ENCODE results near the gene PALB2.
"Not testable (repeated sequence)": the region's sequence is repeated elsewhere in the genome, so short reads cannot be mapped to it uniquely, and the experiment has no call there.

The PALB2 gene

GRCh38 chr16:23642246-23642774 lies 1.2 kb upstream of the PALB2 start:
- DNase-seq (ENCODE audit: low spot score) = peak; percentile 23

DNA sequence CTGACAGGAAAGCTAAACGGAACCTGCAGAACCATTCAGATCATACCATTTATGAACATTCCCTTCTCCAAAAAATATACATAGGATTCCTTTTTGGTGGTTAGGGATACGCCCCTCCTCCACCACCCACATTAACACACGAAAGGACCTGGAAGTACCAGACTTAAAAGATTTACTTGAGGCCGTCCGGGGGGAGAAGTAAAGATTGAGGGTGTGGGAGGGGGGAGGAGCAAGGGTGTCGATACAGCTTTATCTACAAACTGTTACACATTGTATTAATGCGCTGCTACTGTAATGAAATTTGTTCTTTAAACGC lies 537 bp downstream of the PALB2 start:
- no peak for DNase-seq (ENCODE audit: low spot score)

- peak; percentile 29 for DNase-seq (ENCODE audit: low spot score)
Measured at GRCh38 chr16:23635958-23636357, 5.2 kb downstream of the PALB2 start.

DNA sequence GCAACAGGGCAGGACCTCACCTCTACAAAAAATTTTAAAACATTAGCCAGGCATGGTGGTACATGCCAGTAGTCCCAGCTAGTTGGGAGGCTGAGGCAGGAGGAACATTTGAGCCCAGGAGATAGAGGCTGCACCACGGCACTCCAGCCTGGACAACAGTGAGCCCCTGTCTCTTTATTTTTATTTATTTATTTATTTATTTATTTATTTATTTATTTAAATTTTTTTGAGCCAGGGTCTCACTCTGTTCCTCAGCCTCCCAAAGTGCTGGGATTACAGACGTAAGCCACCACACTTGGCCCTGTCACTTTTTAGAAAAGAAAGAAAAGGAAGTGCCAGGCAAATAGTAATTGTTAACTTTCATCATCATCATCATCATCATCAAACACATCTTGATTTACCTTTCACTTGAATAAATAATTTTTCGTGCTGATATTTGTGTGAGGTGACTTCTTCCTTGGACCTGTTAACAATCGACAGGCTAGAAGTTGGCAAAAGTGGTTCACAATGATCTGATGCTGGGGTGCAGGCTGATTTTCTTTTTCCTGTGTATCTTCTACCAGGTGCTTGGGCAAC lies 6.6 kb downstream of the PALB2 start:
- no peak for DNase-seq (ENCODE audit: low spot score)

DNA sequence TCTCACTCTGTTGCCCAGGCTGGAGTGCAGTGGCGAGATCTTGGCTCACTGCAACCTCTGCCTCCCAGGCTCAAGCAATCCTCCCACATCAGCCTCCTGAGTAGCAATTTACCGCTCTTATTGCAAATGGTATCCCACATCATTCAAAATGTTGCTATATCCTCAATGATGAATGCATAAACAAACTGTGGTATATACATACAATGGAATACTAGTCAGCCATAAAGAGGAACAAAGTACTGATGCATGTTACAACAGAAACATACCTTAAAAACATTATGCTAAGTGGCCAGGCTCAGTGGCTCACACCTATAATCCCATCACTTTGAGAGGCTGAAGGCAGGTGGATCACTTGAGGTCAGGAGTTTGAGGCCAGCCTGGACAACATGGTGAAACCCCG lies 9.2 kb downstream of the PALB2 start:
- not testable (repeated sequence) for DNase-seq (ENCODE audit: low spot score)

GRCh38 chr16:23629516-23629915 lies 11.6 kb downstream of the PALB2 start:
- no peak for DNase-seq (ENCODE audit: low spot score)

GRCh38 chr16:23624092-23624491 lies 17.0 kb downstream of the PALB2 start:
- DNase-seq (ENCODE audit: low spot score) = no peak

DNA sequence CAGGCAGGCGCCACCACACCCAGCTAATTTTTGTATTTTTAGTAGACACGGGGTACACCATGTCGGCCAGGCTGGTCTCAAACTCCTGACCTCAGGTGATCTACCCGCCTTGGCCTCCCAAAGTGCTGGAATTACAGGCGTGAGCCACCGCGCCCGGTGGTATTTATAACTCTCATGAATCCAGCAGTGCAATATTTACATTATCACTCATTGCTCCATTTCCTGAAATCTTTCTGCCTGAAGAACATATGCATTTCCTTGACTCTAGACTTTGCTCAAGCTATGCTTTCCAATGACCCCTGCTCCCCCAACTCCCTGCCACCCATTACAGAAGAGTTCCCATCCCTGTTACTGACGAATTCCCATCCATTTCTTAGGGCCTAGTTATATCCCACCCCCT lies 25.3 kb downstream of the PALB2 start:
- DNase-seq (ENCODE audit: low spot score) = no peak

GRCh38 chr16:23611936-23612335 lies 29.2 kb downstream of the PALB2 start:
- DNase-seq (ENCODE audit: low spot score) = no peak

- not testable (repeated sequence) for DNase-seq (ENCODE audit: low spot score)
Measured at GRCh38 chr16:23610905-23611304, 30.2 kb downstream of the PALB2 start.

DNA sequence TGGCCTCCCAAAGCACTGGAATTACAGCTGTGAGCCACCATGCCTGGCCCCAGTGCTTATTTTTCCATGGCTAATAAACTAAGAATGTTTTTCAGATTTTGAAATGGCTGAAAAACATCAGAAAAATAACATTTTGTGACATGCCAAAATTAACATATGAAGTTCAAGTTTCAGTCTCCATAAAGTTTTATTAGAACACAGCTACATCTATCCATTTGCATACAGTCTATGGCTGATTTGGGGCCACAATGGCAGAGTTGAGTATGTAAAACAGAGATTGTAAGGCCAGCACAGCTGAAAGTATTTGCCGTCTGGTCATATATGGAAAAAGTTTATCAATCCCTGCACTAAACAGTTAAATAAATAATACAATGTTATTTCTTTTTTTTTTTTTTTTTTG lies 31.2 kb downstream of the PALB2 start:
- no peak for DNase-seq (ENCODE audit: low spot score)

GRCh38 chr16:23608194-23608593 lies 32.9 kb downstream of the PALB2 start:
- DNase-seq (ENCODE audit: low spot score) = no peak

GRCh38 chr16:23607726-23608125 lies 33.4 kb downstream of the PALB2 start:
- no peak for DNase-seq (ENCODE audit: low spot score)

GRCh38 chr16:23597003-23597756 lies 43.9 kb downstream of the PALB2 start:
- DNase-seq (ENCODE audit: low spot score) = peak; percentile 83

DNA sequence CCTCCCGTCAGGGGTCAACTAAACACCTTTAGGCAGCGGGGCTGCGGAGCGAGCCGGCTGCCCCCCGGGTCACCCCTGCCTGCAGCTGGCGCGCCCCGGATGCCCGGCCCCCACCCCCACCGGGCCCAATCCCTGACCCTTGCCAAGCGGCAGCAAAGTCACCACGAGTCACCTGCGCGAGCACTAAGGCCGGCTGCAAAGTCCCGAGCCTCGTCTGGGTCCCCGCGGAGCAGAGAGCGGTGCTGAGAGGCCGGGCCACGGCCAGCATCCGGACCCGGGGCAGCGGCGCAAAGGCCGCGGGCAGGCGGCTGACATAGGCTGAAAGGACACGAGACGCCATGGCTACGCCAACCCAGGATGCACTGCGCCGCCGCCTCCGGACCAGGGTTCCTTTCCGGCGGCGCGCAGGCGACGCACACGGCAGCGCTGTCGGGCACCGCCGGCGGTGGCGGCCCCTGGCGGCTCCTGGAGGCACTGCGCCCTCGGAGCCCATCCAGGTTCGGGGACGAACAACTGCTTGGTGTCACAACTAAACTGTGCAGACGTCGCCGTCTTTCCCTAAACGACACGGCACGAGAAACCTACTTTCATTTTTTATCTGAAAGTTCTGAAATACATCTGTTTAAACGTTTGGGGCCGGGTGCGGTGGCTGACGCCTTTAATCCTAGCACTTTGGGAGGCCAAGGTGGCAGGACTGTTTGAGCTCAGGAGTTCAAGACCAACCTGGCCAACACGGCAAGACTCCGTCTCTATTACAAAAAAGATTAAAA lies 45.0 kb downstream of the PALB2 start, which contains the start of gene NDUFAB1:
NDUFAB1 (minus strand) TSS at position 366 of the 770 bp plus-strand sequence; CDS start at position 340, 26 bp downstream.
- DNase-seq (ENCODE audit: low spot score) = peak; percentile 89

DNA sequence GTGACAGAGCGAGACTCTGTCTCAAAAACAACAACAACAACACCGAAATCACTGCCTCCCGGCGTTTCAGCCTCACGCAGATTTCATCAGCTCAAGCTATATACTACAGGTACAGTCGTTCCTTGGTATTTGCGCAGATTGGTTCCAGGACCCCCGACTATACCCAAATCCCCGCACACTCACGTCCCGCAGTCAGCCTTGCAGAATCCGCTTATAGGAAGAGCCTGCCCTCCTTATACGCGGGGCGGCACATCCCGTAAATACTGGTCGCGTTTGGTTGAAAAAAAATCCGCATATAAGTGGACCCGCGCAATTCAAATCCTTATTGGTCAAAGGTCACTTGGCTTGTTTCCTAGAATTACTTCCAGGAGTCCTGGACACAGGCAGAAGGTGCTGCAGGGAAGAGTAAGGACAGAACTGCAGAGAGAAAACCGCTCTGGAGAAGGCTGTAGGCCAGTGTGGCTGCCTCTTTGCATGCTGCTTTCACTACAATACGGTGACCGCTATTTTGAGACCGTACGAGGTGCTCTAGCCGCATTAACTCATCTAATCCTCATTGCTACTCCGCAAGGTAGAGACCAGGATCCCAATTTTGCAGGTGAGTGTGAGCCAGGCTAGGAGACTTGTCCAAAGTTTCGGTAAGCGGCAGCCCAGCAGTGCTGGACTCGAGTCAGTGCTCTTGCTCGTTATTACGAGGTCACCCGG lies 45.7 kb downstream of the PALB2 start:
- peak; percentile 25 for DNase-seq (ENCODE audit: low spot score)

DNA sequence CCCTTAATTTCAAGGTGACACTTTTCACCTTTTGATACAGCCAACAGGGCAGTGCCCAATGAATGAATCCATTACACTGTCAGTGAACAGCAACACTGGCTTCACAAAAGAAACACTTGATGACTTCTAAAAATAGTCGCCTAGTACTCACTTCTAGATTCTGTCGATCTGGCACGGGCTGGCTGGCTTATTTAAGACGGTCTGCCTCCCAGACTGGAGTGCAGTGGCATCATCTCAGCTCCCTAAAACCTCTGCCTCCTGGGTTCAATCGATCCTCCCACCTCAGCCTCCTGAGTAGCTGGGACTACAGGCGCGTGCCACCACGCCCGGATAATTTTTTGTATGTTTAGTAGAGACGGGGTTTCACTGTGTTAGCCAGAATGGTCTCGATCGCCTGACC lies 46.9 kb downstream of the PALB2 start:
- DNase-seq (ENCODE audit: low spot score) = no peak

GRCh38 chr16:23590181-23590580 lies 50.9 kb downstream of the PALB2 start:
- no peak for DNase-seq (ENCODE audit: low spot score)

DNA sequence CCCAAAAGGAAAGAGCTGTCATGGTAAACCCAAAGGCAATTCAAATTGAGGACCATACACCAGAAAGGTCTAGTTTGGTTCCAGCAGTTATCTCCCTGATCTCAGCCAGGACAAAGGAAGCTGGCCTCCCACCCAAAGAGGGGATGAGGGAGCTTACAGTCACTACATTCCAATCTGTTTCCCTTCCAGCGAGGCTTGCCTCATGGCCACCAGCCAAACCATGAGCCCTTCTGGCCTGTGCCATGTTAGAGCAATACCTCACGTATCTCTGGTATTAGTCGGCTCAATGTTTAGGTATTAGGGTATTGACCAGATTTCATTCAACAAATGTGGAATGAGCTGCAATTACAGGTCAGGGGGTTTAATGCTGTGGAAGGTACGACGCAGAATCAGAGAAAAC lies 53.4 kb downstream of the PALB2 start:
- no peak for DNase-seq (ENCODE audit: low spot score)

GRCh38 chr16:23584186-23585076 lies 56.7 kb downstream of the PALB2 start:
- no peak for DNase-seq (ENCODE audit: low spot score)

GRCh38 chr16:23583271-23583670 lies 57.8 kb downstream of the PALB2 start:
- DNase-seq (ENCODE audit: low spot score) = not testable (repeated sequence)
